DND-41 (cell line): ENCODE data around the gene TIMM8A.

Source experiments
- CTCF ChIP-seq: IDR thresholded peaks from 2 replicates; pipeline ENCODE4 v1.5.1; 2012; ENCODE audit warnings: borderline replicate concordance, low read length, moderate library complexity, mild to moderate bottlenecking; ENCODE audit not compliant: poor library complexity, severe bottlenecking; ENCODE audit errors: extremely low read depth
- EZH2 ChIP-seq: IDR thresholded peaks from 3 replicates; pipeline ENCODE4 v1.6.1; 2012; ENCODE audit warnings: borderline replicate concordance, low read depth, mild to moderate bottlenecking, moderate library complexity, low read length, inconsistent platforms; ENCODE audit not compliant: severe bottlenecking

GRCh38 chrX:101360390-101360789, 11.8 kb upstream of the TIMM8A start:
- TF ChIP-seq EZH2 (no peak), CTCF (no peak)
